HepG2 (cell line): ENCODE data around the gene HNF1B.

Experiments used
- ARHGAP35 ChIP-seq: sonication (generic); formaldehyde crosslinking; IDR thresholded peaks from 2 replicates; pipeline ENCODE4 v1.9.0; 2022; ENCODE audit warnings: mild to moderate bottlenecking, inconsistent platforms, moderate library complexity, missing genetic modification reagents, borderline replicate concordance
- CREBL2 ChIP-seq: sonication (generic); formaldehyde crosslinking; IDR thresholded peaks from 2 replicates; pipeline ENCODE4 v1.8.1; 2023; ENCODE audit warnings: missing genetic modification reagents, mild to moderate bottlenecking, borderline replicate concordance
- CTCF ChIP-seq: sonication (generic); formaldehyde crosslinking; IDR thresholded peaks from 2 replicates; pipeline ENCODE4 v1.5.0; 2020; ENCODE audit warnings: mild to moderate bottlenecking, missing genetic modification reagents, moderate library complexity
- DMTF1 ChIP-seq: sonication (generic); formaldehyde crosslinking; IDR thresholded peaks from 2 replicates; pipeline ENCODE4 v1.4.0; 2020; ENCODE audit warnings: mild to moderate bottlenecking, missing genetic modification reagents
- ESRRA ChIP-seq: sonication (generic); formaldehyde crosslinking; IDR thresholded peaks from 2 replicates; pipeline ENCODE4 v1.5.1; 2020; ENCODE audit warnings: mild to moderate bottlenecking, low read depth, missing genetic modification reagents
- HDAC2 ChIP-seq: sonication (generic); formaldehyde crosslinking; IDR thresholded peaks from 2 replicates; pipeline ENCODE4 v1.4.0; 2020; ENCODE audit warnings: missing genetic modification reagents
- HMGA1 ChIP-seq: sonication (generic); formaldehyde crosslinking; conservative IDR thresholded peaks from 2 replicates; pipeline ENCODE4 v1.4.0; 2020; ENCODE audit warnings: missing genetic modification reagents
- HNRNPUL1 ChIP-seq: fragments of 200-400 bp; formaldehyde crosslinking; IDR thresholded peaks from 2 replicates; pipeline ENCODE4 v1.6.1; 2017; ENCODE audit warnings: low read depth, mild to moderate bottlenecking, low read length, moderate library complexity
- HOXD1 ChIP-seq: sonication (generic); formaldehyde crosslinking; IDR thresholded peaks from 2 replicates; pipeline ENCODE4 v1.5.0; 2020; ENCODE audit warnings: missing genetic modification reagents
- NPAS2 ChIP-seq: sonication (generic); formaldehyde crosslinking; IDR thresholded peaks from 2 replicates; pipeline ENCODE4 v1.8.0; 2022; ENCODE audit warnings: mild to moderate bottlenecking, missing genetic modification reagents, borderline replicate concordance
- POLR2A ChIP-seq, 2 experiments: IDR thresholded peaks; 2 replicates each; pipeline ENCODE4 v1.6.1; 2011; ENCODE audit warnings: low read depth in 2 of 2, low read length in 2 of 2, mild to moderate bottlenecking in 1 of 2, moderate library complexity in 1 of 2; ENCODE audit not compliant: insufficient read depth in 1 of 2
- POLR2AphosphoS5 ChIP-seq: IDR thresholded peaks from 2 replicates; pipeline ENCODE4 v1.6.1; 2012; ENCODE audit warnings: low read depth, low read length
- RFX1 ChIP-seq: fragments of 450-650 bp; IDR thresholded peaks from 2 replicates; pipeline ENCODE4 v1.6.1; 2017

- TF ChIP-seq POLR2AphosphoS5, result no peak
- TF ChIP-seq DMTF1 (CRISPR knock-in tag), result no peak
- no peak for TF ChIP-seq CTCF (CRISPR knock-in tag)
- no peak for TF ChIP-seq HNRNPUL1
- no peak for TF ChIP-seq RFX1
- no peak for TF ChIP-seq HMGA1 (CRISPR knock-in tag)
- no peak for TF ChIP-seq ARHGAP35 (CRISPR knock-in tag)
- no peak for TF ChIP-seq ESRRA (CRISPR knock-in tag)
- TF ChIP-seq NPAS2, result no peak
- no peak for TF ChIP-seq CREBL2 (CRISPR knock-in tag)
- no peak for TF ChIP-seq HDAC2 (CRISPR knock-in tag)
- TF ChIP-seq HOXD1, result no peak
- no peak for TF ChIP-seq POLR2A (IDR thresholded peaks at IDR 0.05; ENCODE audit: insufficient read depth in 1 of 2, low read depth in 2 of 2, low read length in 2 of 2)
Observed at GRCh38 chr17:37781451-37781850, 36.6 kb upstream of the HNF1B start.
